Brain microvascular endothelial cell (primary cell): Measurements from ENCODE around the gene COA1.

Source experiments
- DNase-seq: peaks from one replicate; pipeline ENCODE4 v3.0.0-alpha.2; 2020
- H3K27ac ChIP-seq: fragments of 250-450 bp; sonication (Bioruptor Pico); 2 replicates; pipeline ENCODE4 v1.5.1; 2020; ENCODE audit warnings: mild to moderate bottlenecking, moderate library complexity
- H3K27me3 ChIP-seq: fragments of 250-450 bp; sonication (Bioruptor Pico); replicated peaks from 2 replicates; pipeline ENCODE4 v1.5.1; 2020; ENCODE audit warnings: mild to moderate bottlenecking
- H3K36me3 ChIP-seq: fragments of 250-450 bp; sonication (Bioruptor Pico); replicated peaks from 2 replicates; pipeline ENCODE4 v1.5.1; 2020; ENCODE audit warnings: mild to moderate bottlenecking
- H3K4me3 ChIP-seq: 2 replicates; pipeline ENCODE4 v1.5.1; 2011; ENCODE audit warnings: low read depth, mild to moderate bottlenecking, control low read depth, low read length, moderate library complexity
- in situ Hi-C: cut with HindIII; loops from 2 replicates; pipeline ENCODE4 v1.10.0; 2017; ENCODE audit warnings: low sequenced_read_pairs, low pct_ligation_motif_present
- TF ChIP-seq, protein P1 (sequence below): IDR thresholded peaks from 2 replicates; pipeline ENCODE4 v1.5.1; 2011; ENCODE audit warnings: low read depth, mild to moderate bottlenecking, moderate library complexity, low read length, control low read depth, inconsistent platforms; ENCODE audit errors: missing control alignments

The COA1 gene

DNA sequence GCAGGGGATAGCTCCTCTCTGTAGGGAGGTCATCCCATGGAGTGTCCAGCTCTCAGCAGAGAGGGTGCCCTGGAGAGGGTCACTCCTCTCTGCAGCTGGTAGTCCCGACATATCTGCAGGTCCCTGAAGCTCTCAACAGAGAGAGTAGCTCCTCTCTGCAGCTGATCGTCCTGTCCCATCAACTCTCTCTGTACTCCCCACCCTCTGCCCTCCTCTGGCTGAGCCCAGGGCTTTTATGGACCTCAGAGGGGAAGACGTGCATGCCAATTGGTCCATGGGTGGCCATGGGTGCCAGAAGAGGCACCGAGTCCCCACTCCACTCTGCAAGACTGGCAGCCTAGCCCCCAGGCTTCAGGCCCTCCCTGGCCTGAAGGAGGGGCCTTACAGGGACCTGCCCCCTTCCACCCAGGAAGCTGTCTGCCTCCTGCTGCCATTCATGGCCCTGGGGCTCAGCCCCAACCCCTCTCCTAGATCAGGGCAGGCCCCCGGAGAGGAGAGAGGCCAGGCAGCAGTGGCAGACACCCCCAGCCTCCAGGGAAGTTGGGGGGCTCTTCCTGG, 20.1 kb upstream of the COA1 start:
- in situ Hi-C loops: no loop called here
- TF ChIP-seq, protein P1, sequence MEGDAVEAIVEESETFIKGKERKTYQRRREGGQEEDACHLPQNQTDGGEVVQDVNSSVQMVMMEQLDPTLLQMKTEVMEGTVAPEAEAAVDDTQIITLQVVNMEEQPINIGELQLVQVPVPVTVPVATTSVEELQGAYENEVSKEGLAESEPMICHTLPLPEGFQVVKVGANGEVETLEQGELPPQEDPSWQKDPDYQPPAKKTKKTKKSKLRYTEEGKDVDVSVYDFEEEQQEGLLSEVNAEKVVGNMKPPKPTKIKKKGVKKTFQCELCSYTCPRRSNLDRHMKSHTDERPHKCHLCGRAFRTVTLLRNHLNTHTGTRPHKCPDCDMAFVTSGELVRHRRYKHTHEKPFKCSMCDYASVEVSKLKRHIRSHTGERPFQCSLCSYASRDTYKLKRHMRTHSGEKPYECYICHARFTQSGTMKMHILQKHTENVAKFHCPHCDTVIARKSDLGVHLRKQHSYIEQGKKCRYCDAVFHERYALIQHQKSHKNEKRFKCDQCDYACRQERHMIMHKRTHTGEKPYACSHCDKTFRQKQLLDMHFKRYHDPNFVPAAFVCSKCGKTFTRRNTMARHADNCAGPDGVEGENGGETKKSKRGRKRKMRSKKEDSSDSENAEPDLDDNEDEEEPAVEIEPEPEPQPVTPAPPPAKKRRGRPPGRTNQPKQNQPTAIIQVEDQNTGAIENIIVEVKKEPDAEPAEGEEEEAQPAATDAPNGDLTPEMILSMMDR: no peak
- no peaks in the 10 kb centered on the region for H3K36me3 ChIP-seq

DNA sequence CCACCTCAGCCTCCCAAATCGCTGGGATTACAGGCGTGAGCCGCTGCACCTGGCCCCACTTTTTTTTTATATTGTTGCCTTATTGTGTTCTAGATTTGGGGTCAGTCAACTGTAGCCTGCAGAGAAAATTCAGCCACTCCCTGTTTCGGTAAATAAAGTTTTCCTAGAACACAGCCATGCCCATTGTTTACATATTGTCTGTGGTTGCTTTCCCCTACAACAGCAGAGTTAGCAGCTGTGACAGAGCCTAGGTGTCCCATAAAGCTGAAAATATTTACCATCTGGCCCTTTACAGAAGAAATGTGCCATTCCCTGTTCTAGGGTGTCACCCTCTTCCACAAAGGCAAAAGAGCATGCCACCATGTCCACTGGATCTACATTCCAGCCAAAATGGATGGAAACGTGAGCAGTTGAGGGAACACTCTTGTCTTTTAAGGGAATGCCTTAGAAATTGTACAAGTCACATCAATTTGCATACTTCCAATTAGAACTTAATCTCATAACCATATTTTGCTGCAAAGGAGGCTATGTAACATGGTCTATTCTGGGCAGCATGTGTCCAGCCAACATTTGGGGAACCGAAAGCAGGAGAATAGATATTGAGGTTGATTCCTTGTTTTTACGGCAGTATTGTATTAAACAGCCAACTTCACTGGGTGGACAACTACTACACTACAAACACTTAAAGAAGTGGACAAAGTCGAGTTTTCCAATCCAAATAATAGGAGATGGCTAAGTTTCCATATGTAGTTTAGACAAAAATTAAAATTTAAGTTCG, 18.2 kb upstream of the COA1 start:
- no peak overlapping the region for H3K4me3 ChIP-seq
- H3K27me3 ChIP-seq: no peaks in the 10 kb centered on the region
- no peaks in the 10 kb centered on the region for H3K36me3 ChIP-seq
- in situ Hi-C loops: no loop called here
- DNase-seq: no peak
- TF ChIP-seq, protein P1: no peak
- H3K27ac ChIP-seq: no peak overlapping the region

More for the DNA sequence above, 20.1 kb upstream of the COA1 start:
- Histone ChIP-seq H3K4me3 (no peak overlapping the region), H3K27ac (no peak overlapping the region), H3K27me3 (no peaks in the 10 kb centered on the region)
- no peak for DNase-seq

DNA sequence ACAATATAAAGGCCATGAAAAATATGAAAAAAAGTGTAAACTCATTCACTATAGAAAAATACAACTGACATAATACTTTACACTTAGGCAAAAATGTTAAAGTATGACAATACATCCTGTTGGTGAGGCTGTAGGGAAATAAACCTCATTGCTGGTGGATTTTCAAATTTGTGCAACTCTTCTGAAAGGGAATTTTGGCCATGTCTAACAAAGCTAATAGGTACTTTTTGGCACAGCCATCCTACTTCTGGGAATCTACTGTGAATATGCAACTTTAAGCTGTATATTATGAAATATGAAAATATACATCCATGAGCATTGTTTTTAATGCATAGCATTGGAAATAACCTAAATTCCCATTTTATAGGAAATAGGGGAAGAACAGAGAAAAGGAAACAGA, 13.4 kb upstream of the COA1 start:
- no peak for DNase-seq
- Histone ChIP-seq H3K36me3 (no peaks in the 10 kb centered on the region), H3K4me3 (no peak overlapping the region), H3K27me3 (no peaks in the 10 kb centered on the region), H3K27ac (no peak overlapping the region)
- TF ChIP-seq, protein P1: no peak
- in situ Hi-C loops: no loop called here

DNA sequence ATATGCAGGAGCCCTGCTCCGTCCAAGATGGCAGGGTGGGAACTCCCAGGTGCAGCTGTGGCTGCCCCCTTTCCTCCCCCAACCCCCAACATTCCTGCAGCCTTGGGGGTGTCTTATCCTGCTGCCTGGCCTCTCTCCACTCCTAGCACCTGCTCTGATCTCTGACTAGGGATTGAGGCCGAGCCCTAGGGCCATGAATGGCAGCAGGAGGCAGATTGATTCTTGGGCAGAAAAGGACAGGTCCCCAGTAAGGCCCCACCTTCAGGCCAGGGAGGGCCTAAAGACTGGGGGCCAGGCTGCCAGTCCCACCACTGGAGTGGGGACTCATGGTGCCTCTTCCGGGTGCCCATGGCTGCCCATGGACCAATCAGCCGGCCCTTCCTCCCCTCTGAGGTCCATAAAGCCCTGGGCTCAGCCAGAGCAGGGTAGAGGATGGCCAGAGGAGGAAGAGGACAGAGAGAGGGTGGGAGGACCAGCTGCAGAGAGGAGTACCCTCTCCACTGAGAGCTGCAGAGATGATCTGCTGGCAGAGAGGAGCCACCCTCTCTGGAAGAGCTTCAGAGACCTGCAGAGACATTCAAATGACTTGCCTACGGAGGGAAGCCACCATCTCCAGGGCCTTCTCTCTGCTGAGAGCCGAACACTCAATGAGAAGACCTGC, 8.3 kb upstream of the COA1 start:
- Histone ChIP-seq H3K4me3 (no peak overlapping the region), H3K27me3 (no peaks in the 10 kb centered on the region), H3K27ac (no peak overlapping the region), H3K36me3 (no peaks in the 10 kb centered on the region)
- in situ Hi-C loops: no loop called here
- DNase-seq: no peak
- TF ChIP-seq, protein P1: no peak

DNA sequence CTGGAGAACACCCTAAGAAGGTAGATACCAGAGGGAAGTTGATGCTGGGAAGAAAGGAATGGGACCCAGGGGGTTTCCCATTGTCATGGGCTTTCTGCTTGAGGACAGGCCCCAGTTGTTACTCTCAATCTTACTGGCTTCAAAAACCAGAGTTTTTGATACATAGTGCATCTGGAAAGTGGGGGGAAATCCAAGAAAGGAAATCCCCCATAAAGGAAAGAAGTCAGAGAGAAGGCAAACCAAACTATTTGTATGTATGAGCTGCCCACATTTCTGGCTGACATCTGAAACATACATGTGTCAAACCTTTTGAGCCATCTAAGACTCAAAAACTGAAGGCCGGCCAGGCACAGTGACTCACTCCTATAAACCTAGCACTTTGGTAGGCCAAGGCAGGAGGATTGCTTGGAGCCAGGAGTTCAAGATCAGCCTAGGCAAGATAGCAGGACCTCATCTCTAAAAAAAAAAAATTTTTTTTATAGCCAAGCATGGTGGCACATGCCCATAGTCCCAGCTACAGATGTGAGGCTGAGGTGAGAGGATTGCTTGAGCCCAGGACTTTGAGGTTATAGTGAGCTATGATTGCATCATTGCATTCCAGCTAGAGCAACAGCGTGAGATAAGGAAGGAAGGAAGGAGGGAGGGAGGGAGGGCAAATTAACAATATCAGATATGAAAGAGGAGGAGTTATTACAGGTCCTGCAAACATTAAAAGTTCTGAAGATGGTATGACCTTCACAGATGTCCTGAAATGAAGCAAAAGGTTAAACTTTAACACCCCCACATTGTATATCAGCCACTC, 6.7 kb upstream of the COA1 start:
- no peak overlapping the region for H3K4me3 ChIP-seq
- no peaks in the 10 kb centered on the region for H3K27me3 ChIP-seq
- peak; percentile 15 for DNase-seq
- TF ChIP-seq, protein P1: no peak
- in situ Hi-C loops: no loop called here
- no peaks in the 10 kb centered on the region for H3K36me3 ChIP-seq
- no peak overlapping the region for H3K27ac ChIP-seq
